Glomerular endothelial cell (primary cell): ENCODE results near the gene TREH. TPM values are rescaled to one million over a fixed set of nuclear protein-coding genes. Genes with fewer than 3 reads are reported as not detected.
A peak's percentile ranks its signal among the peaks of the same experiment; 100 is the strongest.

Experiments
- DNase-seq: peaks from one replicate; pipeline ENCODE4 v3.0.0-alpha.2; 2011; ENCODE audit warnings: low read depth, low spot score; ENCODE audit errors: extremely low read depth
- total RNA-seq: library from RNA; depleted of rRNA; stranded (reverse); fragments of >200 nt; gene quantifications from 2 replicates; pipeline ENCODE4 v1.2.3, GENCODE V29; 2015

The TREH gene
- total RNA-seq, 1 donor from 2014 or later: not detected

GRCh38 chr11:118670063-118670462 is 9.4 kb downstream of the TREH start:
- DNase-seq: no peak

GRCh38 chr11:118666371-118666770 is 13.1 kb downstream of the TREH start:
- DNase-seq: no peak

DNA sequence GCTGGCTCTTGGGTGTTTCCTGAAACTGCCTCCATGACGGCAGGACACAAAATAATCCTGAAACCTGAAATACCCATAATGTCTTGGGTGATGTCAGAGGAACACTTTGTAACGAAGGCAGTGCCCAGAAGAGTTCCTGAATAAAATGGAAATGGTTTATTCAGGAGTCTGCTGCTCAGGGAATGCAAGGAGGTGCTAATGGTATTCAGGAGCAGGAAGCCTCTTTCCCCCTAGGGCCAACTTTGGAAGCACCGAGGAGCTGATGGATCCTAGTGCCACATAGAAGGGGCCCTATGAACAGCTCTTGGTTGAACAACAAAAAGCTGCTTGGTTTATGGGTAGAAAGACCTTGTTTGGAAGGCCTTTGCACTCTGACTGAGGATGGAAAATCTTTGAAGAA is 15.5 kb downstream of the TREH start:
- DNase-seq: no peak

DNA sequence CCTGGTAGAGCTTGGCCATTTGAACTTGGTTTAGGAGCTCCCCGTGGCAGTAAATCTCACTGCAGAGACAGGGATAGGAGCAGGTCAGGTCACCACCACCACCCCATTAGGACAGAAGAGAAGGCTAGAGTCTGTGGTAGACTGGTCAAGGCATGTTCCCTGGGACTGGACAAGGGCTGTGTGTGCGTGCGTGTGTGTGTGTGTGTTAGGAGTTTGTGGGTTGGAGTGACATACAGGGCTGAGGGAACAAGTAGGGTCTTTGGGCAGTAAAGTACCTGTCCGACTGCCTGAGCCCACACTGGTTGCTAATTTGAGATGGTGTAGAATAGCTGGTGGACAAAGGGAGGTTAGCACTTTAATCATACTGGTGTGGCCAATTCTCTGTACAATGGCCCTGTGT is 16.1 kb downstream of the TREH start:
- no peak for DNase-seq

- no peak for DNase-seq
Measured at GRCh38 chr11:118662401-118663271, 16.8 kb downstream of the TREH start.

- DNase-seq: no peak
Measured at GRCh38 chr11:118661425-118662301, 17.8 kb downstream of the TREH start.

- no peak for DNase-seq
Measured at GRCh38 chr11:118660681-118661424, 18.6 kb downstream of the TREH start.

- no peak for DNase-seq
Measured at GRCh38 chr11:118659953-118660680, 19.3 kb downstream of the TREH start.

GRCh38 chr11:118659314-118659952 is 20.0 kb downstream of the TREH start:
- peak; percentile 29 for DNase-seq

DNA sequence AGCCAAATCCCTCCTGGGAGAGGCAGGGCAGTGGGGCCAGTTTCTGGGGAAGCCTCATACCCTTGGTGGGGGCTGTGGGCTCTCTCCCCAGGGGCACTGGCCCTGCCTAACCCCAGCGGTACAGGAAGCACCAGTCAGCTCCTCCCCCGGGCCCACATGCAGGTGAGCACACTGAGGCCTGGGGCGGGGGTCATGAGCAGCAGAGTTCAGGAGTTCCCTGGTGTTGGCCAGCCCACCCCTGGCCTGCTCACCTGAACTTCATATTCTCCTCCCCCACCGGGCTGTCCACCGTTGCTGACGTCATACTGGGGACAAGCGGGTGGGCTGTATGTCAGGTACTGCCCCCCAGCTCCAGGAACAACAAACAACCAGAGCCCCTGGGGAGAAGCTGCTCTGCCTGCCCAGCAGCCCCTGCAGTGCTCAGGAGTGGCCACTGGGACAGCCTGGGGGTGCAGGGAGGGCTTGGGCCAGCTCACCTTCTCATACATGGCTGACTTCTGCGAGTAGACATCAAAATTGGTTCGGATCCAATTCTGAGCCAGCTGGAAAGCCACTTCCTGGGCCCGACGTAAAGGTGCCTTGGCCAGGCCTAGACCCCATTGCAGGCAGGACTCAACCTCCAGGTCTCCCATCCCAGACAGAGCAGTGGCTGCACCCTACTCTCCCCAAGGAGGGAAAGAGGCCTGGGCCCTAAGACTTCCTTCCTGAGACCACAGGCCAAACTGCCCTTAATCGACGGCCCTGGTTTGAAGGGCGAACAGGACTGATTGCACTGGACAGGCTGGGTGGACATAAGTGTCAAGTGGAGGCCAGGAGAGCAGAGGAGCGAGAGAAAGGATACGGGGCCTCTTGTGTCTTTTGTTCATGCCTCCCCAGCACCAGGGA is 20.8 kb downstream of the TREH start:
- DNase-seq: no peak

DNA sequence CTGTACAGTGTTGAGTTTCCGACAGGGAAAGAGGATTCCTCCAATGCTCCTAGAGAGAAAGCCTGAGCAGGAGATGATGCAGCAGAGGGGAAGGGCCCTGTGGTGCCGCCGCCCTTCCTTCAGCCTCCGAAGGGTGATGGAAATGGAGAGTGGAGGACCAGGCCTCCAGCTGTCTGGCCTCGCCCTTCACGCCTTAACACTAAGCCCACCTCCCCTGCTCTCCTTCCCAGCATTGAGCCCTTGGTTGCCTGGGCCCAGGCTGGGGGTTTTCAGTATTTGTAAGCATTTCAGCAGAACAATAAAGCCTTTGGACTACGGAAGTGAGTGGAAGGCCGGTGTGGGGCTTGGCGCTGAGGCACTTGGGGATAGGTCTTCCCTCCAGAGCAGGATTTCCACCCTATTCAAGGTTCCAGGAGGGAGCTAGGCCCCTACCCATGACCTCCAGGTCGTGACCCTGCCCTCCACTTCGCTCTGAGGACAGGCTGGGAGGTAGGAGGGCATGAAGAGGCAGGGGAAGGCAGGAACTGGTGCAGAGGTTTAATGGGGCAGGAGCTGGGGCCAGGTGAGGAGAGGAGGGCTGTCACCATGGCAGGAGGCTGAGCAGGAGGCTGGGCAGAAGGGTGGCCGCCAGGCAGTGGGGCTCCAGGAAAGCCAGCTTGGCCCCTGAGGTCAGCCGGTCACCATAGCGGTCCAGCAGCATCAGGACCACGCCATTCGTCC is 21.6 kb downstream of the TREH start:
- no peak for DNase-seq

GRCh38 chr11:118657238-118657637 is 22.2 kb downstream of the TREH start:
- DNase-seq: no peak

GRCh38 chr11:118656563-118657165 is 22.8 kb downstream of the TREH start:
- DNase-seq: no peak

- no peak for DNase-seq
Measured at GRCh38 chr11:118655486-118656190, 23.8 kb downstream of the TREH start.

DNA sequence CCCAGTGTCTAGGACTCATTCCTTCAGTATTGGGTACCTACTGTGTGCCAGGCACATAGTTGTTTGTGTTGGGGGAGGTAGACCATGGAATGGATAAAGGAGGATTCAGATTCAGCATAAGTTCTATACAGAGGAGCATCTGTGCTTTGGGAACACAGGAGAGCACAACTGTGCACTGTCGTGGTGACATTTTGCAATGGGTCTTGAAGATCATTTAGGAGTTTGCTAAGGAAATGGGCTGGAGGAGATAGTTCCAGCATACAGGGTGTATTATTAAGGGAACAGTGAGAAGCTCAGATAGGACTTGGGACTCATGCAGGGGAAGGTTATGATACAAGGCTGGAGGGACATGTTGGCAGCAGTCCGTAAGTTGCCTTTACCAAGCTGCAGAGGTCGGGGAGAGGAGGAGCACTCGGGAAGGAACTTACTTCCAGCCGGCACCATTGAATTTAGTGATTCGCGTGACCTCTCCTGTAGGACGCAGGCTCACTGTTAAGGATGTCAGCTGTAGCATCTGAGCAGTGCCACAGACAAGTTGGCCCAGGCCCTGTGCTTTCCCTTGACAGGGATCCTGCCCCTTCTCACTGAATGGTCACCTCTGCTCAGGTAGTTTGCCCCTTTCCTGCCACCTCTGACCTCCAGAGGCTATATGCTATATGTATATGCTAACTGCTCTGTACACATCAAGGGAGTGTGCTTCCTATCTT is 25.6 kb downstream of the TREH start:
- DNase-seq: no peak

DNA sequence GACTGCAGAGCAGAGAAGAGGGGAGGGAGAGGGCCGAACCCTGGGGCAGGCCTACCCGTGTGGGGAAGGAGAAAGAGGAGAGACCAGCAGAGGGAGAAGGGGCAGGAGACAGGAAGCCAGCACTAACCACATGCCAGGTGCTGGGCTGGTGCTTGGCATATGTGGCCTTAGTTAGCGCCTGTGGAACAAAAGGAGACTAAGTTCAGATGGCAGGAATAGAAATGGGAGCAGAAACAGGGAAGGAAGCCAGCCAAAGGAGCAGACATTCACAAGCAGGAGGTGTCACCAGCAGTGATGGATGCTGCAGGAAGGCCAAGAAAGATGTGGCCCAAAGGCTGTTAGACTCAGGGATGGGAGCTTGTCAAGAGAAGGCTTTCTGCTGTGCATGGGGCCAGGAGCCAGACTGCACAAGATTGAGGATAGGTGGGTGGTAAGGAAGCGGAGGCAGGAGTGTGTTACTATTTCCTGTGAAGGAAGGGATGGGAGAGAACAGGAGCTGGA is 26.7 kb downstream of the TREH start:
- DNase-seq: no peak
